Tibial nerve (tissue), 4 donors: ENCODE results near the gene FADS6. TPM values are rescaled to one million over a fixed set of nuclear protein-coding genes. Genes with fewer than 3 reads are reported as not detected.

Experiments used
- DNase-seq, 2 donors: peaks; one replicate each; pipeline ENCODE4 v3.0.0-alpha.2; 2019; ENCODE audit warnings: low spot score in 2 of 2
- H3K27ac ChIP-seq, 4 donors: fragments of 200-600 bp; sonication (generic) in 3 of 4; one replicate each; pipeline ENCODE4 v1.5.1; 2017 to 2019; ENCODE audit warnings: mild to moderate bottlenecking in 1 of 4
- H3K27me3 ChIP-seq, 2 donors: fragments of 200-600 bp; sonication (generic) in 1 of 2; one replicate each; pipeline versions ENCODE4 v1.5.1 to v1.6.0; 2017 to 2019
- H3K36me3 ChIP-seq, 3 donors: fragments of 200-600 bp; sonication (generic); one replicate each; pipeline ENCODE4 v1.5.1; 2018 to 2019
- H3K4me1 ChIP-seq, 4 donors: fragments of 200-600 bp; sonication (generic) in 3 of 4; one replicate each; pipeline ENCODE4 v1.5.1; 2017 to 2019
- H3K4me3 ChIP-seq, 4 donors: fragments of 200-600 bp; sonication (generic) in 3 of 4; one replicate each; pipeline ENCODE4 v1.5.1; 2017 to 2019; ENCODE audit warnings: mild to moderate bottlenecking in 1 of 4, moderate library complexity in 1 of 4
- H3K9me3 ChIP-seq, 4 donors: fragments of 200-600 bp; sonication (generic) in 3 of 4; one replicate each; pipeline ENCODE4 v1.5.1; 2017 to 2019
- CTCF ChIP-seq, 5 experiments: fragments of 200-600 bp in 3 of 5; fragments of 450-650 bp in 2 of 5; sonication (generic) in 3 of 5; IDR thresholded peaks; one replicate each; pipeline ENCODE4 v1.5.1; 2016 to 2019; ENCODE audit warnings: antibody characterized with exemption in 5 of 5, mild to moderate bottlenecking in 3 of 5, moderate library complexity in 2 of 5
- EP300 ChIP-seq, 2 donors: sonication (generic); formaldehyde crosslinking; IDR thresholded peaks; one replicate each; pipeline ENCODE4 v1.6.1; 2017; ENCODE audit warnings: antibody characterized with exemption in 2 of 2, mild to moderate bottlenecking in 1 of 2
- POLR2A ChIP-seq, 2 donors: fragments of 450-650 bp; IDR thresholded peaks; one replicate each; pipeline ENCODE4 v1.6.1; 2017; ENCODE audit warnings: antibody characterized with exemption in 2 of 2, mild to moderate bottlenecking in 2 of 2, moderate library complexity in 2 of 2
- WGBS, 2 donors: methylation state at CpG; one replicate each; pipeline ENCODE4 v1.1.5; 2018; 5-methylcytosine and 5-hydroxymethylcytosine counted together
- total RNA-seq, 4 donors: library from RNA; depleted of rRNA; stranded (reverse); fragments of >200 nt; gene quantifications; one replicate each; pipeline ENCODE4 v1.1.0, GENCODE V29; 2016

Gene FADS6
- total RNA-seq, 4 donors from 2014 or later = not detected

GRCh38 chr17:74860872-74861661 is 32.4 kb downstream of the FADS6 start:
- WGBS, 2 donors = 2 to 3% methylated on average over 41 to 71 of the region's 96 CpGs
- H3K4me1 ChIP-seq = peaks cover 0 to 41% (median 21%) of the 10 kb centered on the region in 4 donors
- TF ChIP-seq POLR2A (IDR thresholded peaks at IDR 0.05) = no peak
- TF ChIP-seq CTCF (IDR thresholded peaks at IDR 0.05) = no peak
- no peak for TF ChIP-seq EP300 (IDR thresholded peaks at IDR 0.05)
- peaks cover 2 to 52% of the 10 kb centered on the region in 2 donors for H3K27me3 ChIP-seq
- peaks cover 0 to 5% (median 0%) of the 10 kb centered on the region in 3 donors for H3K36me3 ChIP-seq
- H3K9me3 ChIP-seq = no peaks in the 10 kb centered on the region
- H3K27ac ChIP-seq = no peak overlapping the region
- DNase-seq = no peak
- peak overlapping the region; percentile 4 to 38 (median 27) for H3K4me3 ChIP-seq

GRCh38 chr17:74860229-74860871 is 33.1 kb downstream of the FADS6 start:
- no peak for DNase-seq
- WGBS, 2 donors = 4% methylated on average over 20 to 35 of the region's 44 CpGs
- TF ChIP-seq CTCF (IDR thresholded peaks at IDR 0.05) (no peak), POLR2A (IDR thresholded peaks at IDR 0.05) (no peak), EP300 (IDR thresholded peaks at IDR 0.05) (no peak)
- peaks cover 0 to 5% (median 0%) of the 10 kb centered on the region in 3 donors for H3K36me3 ChIP-seq
- peak overlapping the region in 3 of 4 donors; percentile 4 to 38 (median 29) for H3K4me3 ChIP-seq
- no peaks in the 10 kb centered on the region for H3K9me3 ChIP-seq
- no peak overlapping the region for H3K27ac ChIP-seq
- H3K4me1 ChIP-seq = peaks cover 0 to 41% (median 21%) of the 10 kb centered on the region in 4 donors
- peaks cover 2 to 57% of the 10 kb centered on the region in 2 donors for H3K27me3 ChIP-seq

GRCh38 chr17:74859459-74860228 is 33.8 kb downstream of the FADS6 start, which contains the start of gene GRIN2C:
Gene GRIN2C (minus strand): TSS chr17:74859885. CDS start chr17:74855092, 4,793 bp downstream.
- H3K27ac ChIP-seq = no peak within 1 kb of the TSS
- no peaks in the 10 kb centered on the region for H3K9me3 ChIP-seq
- H3K4me3 ChIP-seq = peak within 1 kb of the TSS in 3 of 4 donors; percentile 4 to 38 (median 29)
- H3K4me1 ChIP-seq = peaks cover 0 to 39% (median 21%) of the 10 kb centered on the region in 4 donors
- TF ChIP-seq EP300 (IDR thresholded peaks at IDR 0.05) (no peak), CTCF (IDR thresholded peaks at IDR 0.05) (peak; percentile 17 to 70 (median 37))
- no peak for DNase-seq
- WGBS, 2 donors = 3 to 11% methylated on average over 18 to 27 of the region's 72 CpGs
- H3K27me3 ChIP-seq = peaks cover 2 to 64% of the 10 kb centered on the region in 2 donors
- peaks cover 0 to 5% (median 0%) of the 10 kb centered on the region in 3 donors for H3K36me3 ChIP-seq

- peaks cover 0 to 36% (median 21%) of the 10 kb centered on the region in 4 donors for H3K4me1 ChIP-seq
- no peak for TF ChIP-seq POLR2A (IDR thresholded peaks at IDR 0.05)
- TF ChIP-seq EP300 (IDR thresholded peaks at IDR 0.05) = no peak
- TF ChIP-seq CTCF (IDR thresholded peaks at IDR 0.05) = no peak
- no peak overlapping the region for H3K4me3 ChIP-seq
- 48 to 49% methylated on average over 12 of the region's 12 CpGs for WGBS, 2 donors
- H3K27ac ChIP-seq = no peak overlapping the region
- H3K36me3 ChIP-seq = peaks cover 0 to 2% (median 0%) of the 10 kb centered on the region in 3 donors
- H3K9me3 ChIP-seq = no peaks in the 10 kb centered on the region
- no peak for DNase-seq
- H3K27me3 ChIP-seq = peaks cover 2 to 72% of the 10 kb centered on the region in 2 donors
Observed at GRCh38 chr17:74858672-74859458, 34.6 kb downstream of the FADS6 start.
